Fibroblast of lung (primary cell): ENCODE measurements around the gene PDSS2. TPM values are rescaled to one million over a fixed set of nuclear protein-coding genes. Genes with fewer than 3 reads are reported as not detected.

Source experiments
- DNase-seq, 2 donors: peaks; one replicate each; pipeline versions ENCODE4 v3.0.0 to v3.0.0-alpha.2; 2010; ENCODE audit warnings: low read depth in 2 of 2
- H2AFZ ChIP-seq: 2 replicates; pipeline ENCODE4 v1.5.1; 2012; ENCODE audit warnings: low read length, control low read depth, inconsistent platforms
- H3K27ac ChIP-seq: 2 replicates; pipeline ENCODE4 v1.5.1; 2011; ENCODE audit warnings: low read length, control low read depth; ENCODE audit not compliant: insufficient read depth
- H3K27me3 ChIP-seq: 2 replicates; pipeline ENCODE4 v1.5.1; 2011; ENCODE audit warnings: mild to moderate bottlenecking, low read length; ENCODE audit not compliant: control insufficient read depth, insufficient read depth
- H3K36me3 ChIP-seq: 2 replicates; pipeline ENCODE4 v1.5.1; 2011; ENCODE audit warnings: low read length; ENCODE audit not compliant: control insufficient read depth, insufficient read depth
- H3K4me1 ChIP-seq: 2 replicates; pipeline ENCODE4 v1.5.1; 2011; ENCODE audit warnings: low read length; ENCODE audit not compliant: control insufficient read depth, insufficient read depth; ENCODE audit errors: extremely low read depth
- H3K4me2 ChIP-seq: 2 replicates; pipeline ENCODE4 v1.5.1; 2011; ENCODE audit warnings: low read length, control low read depth; ENCODE audit not compliant: insufficient read depth; ENCODE audit errors: extremely low read depth
- H3K4me3 ChIP-seq, 4 experiments: fragments of 200-600 bp in 1 of 4; sonication (generic) in 1 of 4; replicated peaks in 1 of 4; 2 replicates each; pipeline ENCODE4 v1.5.1; 2011 to 2016; ENCODE audit warnings: low read length in 4 of 4, low read depth in 3 of 4, mild to moderate bottlenecking in 3 of 4, control low read depth in 2 of 4, inconsistent platforms in 1 of 4, mixed read lengths in 1 of 4; ENCODE audit not compliant: insufficient read depth in 1 of 4; ENCODE audit errors: control extremely low read depth in 1 of 4
- H3K79me2 ChIP-seq: 2 replicates; pipeline ENCODE4 v1.5.1; 2012; ENCODE audit warnings: mild to moderate bottlenecking, low read length, inconsistent platforms; ENCODE audit not compliant: control insufficient read depth, insufficient read depth
- H3K9ac ChIP-seq: 2 replicates; pipeline ENCODE4 v1.5.1; 2011; ENCODE audit warnings: mild to moderate bottlenecking, low read length, control low read depth; ENCODE audit not compliant: insufficient read depth
- H3K9me3 ChIP-seq: 2 replicates; pipeline ENCODE4 v1.5.1; 2012; ENCODE audit warnings: low read depth, low read length; ENCODE audit not compliant: control insufficient read depth, insufficient read depth
- H4K20me1 ChIP-seq: 2 replicates; pipeline ENCODE4 v1.5.1; 2011; ENCODE audit warnings: low read length; ENCODE audit not compliant: control insufficient read depth, insufficient read depth; ENCODE audit errors: extremely low read depth
- CTCF ChIP-seq, 2 donors: IDR thresholded peaks in 1 of 2; conservative IDR thresholded peaks in 1 of 2; 1 replicate in 1 of 2; 2 replicates in 1 of 2; pipeline ENCODE4 v1.5.1; 2011 to 2012; ENCODE audit warnings: low read length in 2 of 2, control low read depth in 1 of 2, inconsistent platforms in 1 of 2, low read depth in 1 of 2, mild to moderate bottlenecking in 1 of 2
- EZH2 ChIP-seq: IDR thresholded peaks from 2 replicates; pipeline ENCODE4 v1.5.1; 2012; ENCODE audit warnings: low read length, control low read depth, mild to moderate bottlenecking; ENCODE audit errors: missing control alignments
- polyA plus RNA-seq, 2 donors: library from polyadenylated mRNA; depleted of rRNA in 1 of 2; stranded (reverse) in 1 of 2; unstranded in 1 of 2; fragments of >200 nt; gene quantifications; 2 replicates each; pipeline ENCODE4 v1.2.1, GENCODE V29; 2011 to 2012; ENCODE audit warnings: missing spikeins in 1 of 2
- total RNA-seq: library from RNA; depleted of rRNA; stranded (reverse); fragments of >200 nt; gene quantifications from 2 replicates; pipeline ENCODE4 v1.2.1, GENCODE V29; 2014

PDSS2 gene
- total and polyA plus RNA-seq, 2 donors (not counting 1 experiment from before 2014, with no cell fraction given) = 12.1 to 13.8 TPM

- Histone ChIP-seq H3K27ac (no peak overlapping the region), H2AFZ (no peak overlapping the region), H3K4me3 (no peak overlapping the region), H3K9ac (no peak overlapping the region), H3K4me1 (no peaks in the 10 kb centered on the region), H3K79me2 (no peaks in the 10 kb centered on the region), H3K9me3 (no peaks in the 10 kb centered on the region), H3K4me2 (no peak overlapping the region), H3K36me3 (no peaks in the 10 kb centered on the region), H4K20me1 (no peaks in the 10 kb centered on the region), H3K27me3 (no peaks in the 10 kb centered on the region)
- DNase-seq = no peak
- TF ChIP-seq CTCF (conservative IDR thresholded peaks at IDR 0.05 in 1 of 2, IDR thresholded peaks at IDR 0.05 in 1 of 2; ENCODE audit: low read depth in 1 of 2, low read length in 2 of 2) (no peak), EZH2 (no peak)
Observed at GRCh38 chr6:107416145-107416544, 43.2 kb downstream of the PDSS2 start.

- Histone ChIP-seq H3K4me2 (no peak overlapping the region), H3K27ac (no peak overlapping the region), H3K27me3 (no peaks in the 10 kb centered on the region), H3K79me2 (no peaks in the 10 kb centered on the region), H4K20me1 (no peaks in the 10 kb centered on the region), H3K4me1 (no peaks in the 10 kb centered on the region), H2AFZ (no peak overlapping the region), H3K36me3 (no peaks in the 10 kb centered on the region), H3K9me3 (no peaks in the 10 kb centered on the region), H3K4me3 (no peak overlapping the region), H3K9ac (no peak overlapping the region)
- TF ChIP-seq EZH2 = no peak
- no peak for TF ChIP-seq CTCF (conservative IDR thresholded peaks at IDR 0.05 in 1 of 2, IDR thresholded peaks at IDR 0.05 in 1 of 2; ENCODE audit: low read depth in 1 of 2, low read length in 2 of 2)
- DNase-seq = peak in 1 of 2 donors; percentile 10
Observed at GRCh38 chr6:107413966-107414645, 45.3 kb downstream of the PDSS2 start.

GRCh38 chr6:107411161-107411560 lies 48.2 kb downstream of the PDSS2 start:
- no peak overlapping the region for H3K4me2 ChIP-seq
- no peaks in the 10 kb centered on the region for H3K36me3 ChIP-seq
- H3K9me3 ChIP-seq = no peaks in the 10 kb centered on the region
- H3K4me3 ChIP-seq = no peak overlapping the region
- H3K4me1 ChIP-seq = no peaks in the 10 kb centered on the region
- H2AFZ ChIP-seq = no peak overlapping the region
- no peaks in the 10 kb centered on the region for H3K79me2 ChIP-seq
- H3K27ac ChIP-seq = no peak overlapping the region
- no peaks in the 10 kb centered on the region for H3K27me3 ChIP-seq
- TF ChIP-seq EZH2 = no peak
- TF ChIP-seq CTCF (conservative IDR thresholded peaks at IDR 0.05 in 1 of 2, IDR thresholded peaks at IDR 0.05 in 1 of 2; ENCODE audit: low read depth in 1 of 2, low read length in 2 of 2) = no peak
- no peak for DNase-seq
- no peaks in the 10 kb centered on the region for H4K20me1 ChIP-seq
- no peak overlapping the region for H3K9ac ChIP-seq
